Measurements from ENCODE around the gene FHOD3. TPM values are rescaled to one million over a fixed set of nuclear protein-coding genes. Genes with fewer than 3 reads are reported as not detected.

The FHOD3 gene
- total RNA-seq, 1 experiment from 2014 or later: 0.34 TPM

DNA sequence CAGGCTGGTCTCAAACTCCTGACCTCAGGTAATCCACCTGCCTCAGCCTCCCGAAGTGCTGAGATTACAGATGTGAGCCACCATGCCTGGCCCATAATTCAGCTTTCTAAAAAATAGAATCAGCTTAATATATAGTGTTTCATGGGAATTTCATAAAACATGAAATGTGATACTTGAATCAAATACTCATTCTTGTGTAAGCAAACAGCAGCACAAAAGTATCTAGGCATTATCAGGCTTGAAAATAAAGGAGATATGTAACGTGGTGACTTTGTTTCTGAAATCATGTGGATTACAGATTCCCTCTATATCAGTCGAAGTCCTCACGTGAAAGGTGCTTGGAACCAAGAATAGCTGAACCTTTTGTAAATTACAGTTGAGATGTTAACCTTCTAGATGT lies 229.1 kb downstream of the FHOD3 start:
- no peak for TF ChIP-seq EZH2 (IDR thresholded peaks at IDR 0.05; ENCODE audit: borderline replicate concordance, low read depth, low read length, poor library complexity, severe bottlenecking)
- TF ChIP-seq, protein P1, sequence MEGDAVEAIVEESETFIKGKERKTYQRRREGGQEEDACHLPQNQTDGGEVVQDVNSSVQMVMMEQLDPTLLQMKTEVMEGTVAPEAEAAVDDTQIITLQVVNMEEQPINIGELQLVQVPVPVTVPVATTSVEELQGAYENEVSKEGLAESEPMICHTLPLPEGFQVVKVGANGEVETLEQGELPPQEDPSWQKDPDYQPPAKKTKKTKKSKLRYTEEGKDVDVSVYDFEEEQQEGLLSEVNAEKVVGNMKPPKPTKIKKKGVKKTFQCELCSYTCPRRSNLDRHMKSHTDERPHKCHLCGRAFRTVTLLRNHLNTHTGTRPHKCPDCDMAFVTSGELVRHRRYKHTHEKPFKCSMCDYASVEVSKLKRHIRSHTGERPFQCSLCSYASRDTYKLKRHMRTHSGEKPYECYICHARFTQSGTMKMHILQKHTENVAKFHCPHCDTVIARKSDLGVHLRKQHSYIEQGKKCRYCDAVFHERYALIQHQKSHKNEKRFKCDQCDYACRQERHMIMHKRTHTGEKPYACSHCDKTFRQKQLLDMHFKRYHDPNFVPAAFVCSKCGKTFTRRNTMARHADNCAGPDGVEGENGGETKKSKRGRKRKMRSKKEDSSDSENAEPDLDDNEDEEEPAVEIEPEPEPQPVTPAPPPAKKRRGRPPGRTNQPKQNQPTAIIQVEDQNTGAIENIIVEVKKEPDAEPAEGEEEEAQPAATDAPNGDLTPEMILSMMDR (conservative IDR thresholded peaks at IDR 0.05; ENCODE audit: low read depth, low read length): no peak
- Histone ChIP-seq H3K27me3 (replicated peaks; ENCODE audit: insufficient read depth, low read depth, low read length, poor library complexity) (no peaks in the 10 kb centered on the region), H3K36me3 (ENCODE audit: insufficient read depth, low read length, poor library complexity, severe bottlenecking) (no peaks in the 10 kb centered on the region), H3K27ac (ENCODE audit: low read depth, low read length, poor library complexity, severe bottlenecking) (no peak overlapping the region), H3K9me3 (ENCODE audit: low read depth, low read length, poor library complexity, severe bottlenecking) (no peaks in the 10 kb centered on the region), H3K4me3 (ENCODE audit: low read depth, low read length, poor library complexity, severe bottlenecking) (no peak overlapping the region), H3K4me1 (ENCODE audit: insufficient read depth, low read length, poor library complexity, severe bottlenecking) (no peaks in the 10 kb centered on the region)
- POLR2A ChIA-PET (ENCODE audit: low non-redundant PET): no interaction called here
- no peak for DNase-seq (ENCODE audit: low spot score)
- CTCF ChIA-PET: no interaction called here
- BruUV-seq (replicated peaks): no TSS peak
- intact Hi-C loops (cut with micrococcal nuclease; ENCODE audit: unreplicated experiment): no loop called here

DNA sequence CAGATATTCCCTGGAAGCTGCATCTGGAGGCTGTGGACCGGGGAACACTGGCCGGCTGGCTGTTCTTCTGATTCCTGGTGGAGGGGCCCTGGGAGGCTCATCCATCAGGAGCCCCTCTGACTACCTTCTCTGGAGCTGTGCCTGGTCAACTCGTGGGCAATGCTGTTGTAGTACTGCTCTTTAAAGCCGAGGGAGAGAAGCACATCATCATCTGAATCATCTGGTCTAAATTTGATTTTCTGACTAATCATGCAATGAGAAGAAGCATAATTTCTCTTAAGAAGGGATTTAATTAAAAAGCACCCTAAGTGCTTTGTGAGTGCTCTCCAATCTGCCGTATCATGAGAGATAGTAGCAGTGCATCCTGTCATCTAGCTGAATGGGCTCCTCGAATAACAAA lies 229.5 kb downstream of the FHOD3 start:
- ChIA-PET CTCF (no interaction called here), POLR2A (ENCODE audit: low non-redundant PET) (no interaction called here)
- no peaks in the 10 kb centered on the region for H3K4me1 ChIP-seq (ENCODE audit: insufficient read depth, low read length, poor library complexity, severe bottlenecking)
- H3K4me3 ChIP-seq (ENCODE audit: low read depth, low read length, poor library complexity, severe bottlenecking): no peak overlapping the region
- no peaks in the 10 kb centered on the region for H3K36me3 ChIP-seq (ENCODE audit: insufficient read depth, low read length, poor library complexity, severe bottlenecking)
- DNase-seq (ENCODE audit: low spot score): no peak
- no peaks in the 10 kb centered on the region for H3K27me3 ChIP-seq (replicated peaks; ENCODE audit: insufficient read depth, low read depth, low read length, poor library complexity)
- no peak for TF ChIP-seq EZH2 (IDR thresholded peaks at IDR 0.05; ENCODE audit: borderline replicate concordance, low read depth, low read length, poor library complexity, severe bottlenecking)
- TF ChIP-seq, protein P1 (conservative IDR thresholded peaks at IDR 0.05; ENCODE audit: low read depth, low read length): no peak
- no TSS peak for BruUV-seq (replicated peaks)
- H3K27ac ChIP-seq (ENCODE audit: low read depth, low read length, poor library complexity, severe bottlenecking): no peak overlapping the region
- no peaks in the 10 kb centered on the region for H3K9me3 ChIP-seq (ENCODE audit: low read depth, low read length, poor library complexity, severe bottlenecking)
- intact Hi-C loops (cut with micrococcal nuclease; ENCODE audit: unreplicated experiment): no loop called here

DNA sequence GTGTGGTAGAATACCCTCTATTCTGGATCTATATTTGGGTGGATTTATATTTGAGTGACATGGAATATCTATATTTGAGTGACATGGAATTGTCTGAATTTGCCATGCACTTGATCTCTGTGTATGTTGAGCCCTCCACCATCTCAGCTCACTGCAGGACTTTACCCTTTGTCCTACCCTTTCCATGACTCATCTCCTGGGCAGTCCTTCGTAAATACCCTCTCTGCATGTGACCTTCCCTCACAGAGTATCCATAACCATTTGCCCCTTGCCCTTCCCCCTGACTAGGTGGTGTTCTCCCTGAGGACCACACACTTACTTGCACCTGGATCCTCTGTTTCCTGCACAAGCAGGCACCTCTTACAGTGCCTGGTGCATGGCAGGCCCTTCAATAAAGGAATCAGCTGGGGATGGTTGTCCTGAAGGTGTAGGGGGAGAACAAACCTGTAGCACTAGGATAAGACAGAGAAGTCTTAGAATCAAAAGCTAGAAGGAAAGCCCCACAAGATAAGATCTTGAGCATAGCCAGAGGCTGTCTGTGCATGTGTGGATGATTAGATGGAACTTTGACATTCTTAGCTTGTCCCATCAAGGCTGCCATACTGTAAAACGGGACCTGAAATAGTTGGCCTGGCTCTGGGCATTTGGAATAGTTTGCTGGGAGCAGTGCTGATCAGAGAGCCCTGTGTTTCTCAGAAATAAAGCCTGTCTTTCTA lies 230.4 kb downstream of the FHOD3 start:
- no peak for DNase-seq (ENCODE audit: low spot score)
- Histone ChIP-seq H3K4me3 (ENCODE audit: low read depth, low read length, poor library complexity, severe bottlenecking) (no peak overlapping the region), H3K36me3 (ENCODE audit: insufficient read depth, low read length, poor library complexity, severe bottlenecking) (no peaks in the 10 kb centered on the region), H3K27ac (ENCODE audit: low read depth, low read length, poor library complexity, severe bottlenecking) (no peak overlapping the region), H3K27me3 (replicated peaks; ENCODE audit: insufficient read depth, low read depth, low read length, poor library complexity) (no peaks in the 10 kb centered on the region), H3K4me1 (ENCODE audit: insufficient read depth, low read length, poor library complexity, severe bottlenecking) (no peaks in the 10 kb centered on the region), H3K9me3 (ENCODE audit: low read depth, low read length, poor library complexity, severe bottlenecking) (no peaks in the 10 kb centered on the region)
- CTCF ChIA-PET: no interaction called here
- TF ChIP-seq EZH2 (IDR thresholded peaks at IDR 0.05; ENCODE audit: borderline replicate concordance, low read depth, low read length, poor library complexity, severe bottlenecking): no peak
- TF ChIP-seq, protein P1 (conservative IDR thresholded peaks at IDR 0.05; ENCODE audit: low read depth, low read length): no peak
- intact Hi-C loops (cut with micrococcal nuclease; ENCODE audit: unreplicated experiment): no loop called here
- no TSS peak for BruUV-seq (replicated peaks)
- POLR2A ChIA-PET (ENCODE audit: low non-redundant PET): no interaction called here

Measured in A673 (cell line).